HG03354 (cell line): ENCODE data around the gene SUSD4.
"Not testable (repeated sequence)": the region's sequence is repeated elsewhere in the genome, so short reads cannot be mapped to it uniquely, and the experiment has no call there.

Experiments used
- ATAC-seq: cut with Tn5 transposase; IDR thresholded peaks from one replicate; pipeline ENCODE4 v1.9.1; 2021; ENCODE audit warnings: mild to moderate bottlenecking; ENCODE audit not compliant: unreplicated experiment, poor library complexity, severe bottlenecking

SUSD4 gene

GRCh38 chr1:223308136-223308535 is 55.8 kb downstream of the SUSD4 start:
- ATAC-seq = no peak

- ATAC-seq = no peak
Measured at GRCh38 chr1:223307544-223307943, 56.4 kb downstream of the SUSD4 start.

- no peak for ATAC-seq
Measured at GRCh38 chr1:223304931-223305330, 59.0 kb downstream of the SUSD4 start.

GRCh38 chr1:223301371-223301770 is 62.6 kb downstream of the SUSD4 start:
- ATAC-seq = no peak

GRCh38 chr1:223299553-223299952 is 64.4 kb downstream of the SUSD4 start:
- ATAC-seq = no peak

GRCh38 chr1:223298701-223299100 is 65.3 kb downstream of the SUSD4 start:
- no peak for ATAC-seq

- no peak for ATAC-seq
Measured at GRCh38 chr1:223297800-223298199, 66.2 kb downstream of the SUSD4 start.

- no peak for ATAC-seq
Measured at GRCh38 chr1:223291796-223292195, 72.2 kb downstream of the SUSD4 start.

GRCh38 chr1:223290397-223290796 is 73.6 kb downstream of the SUSD4 start:
- no peak for ATAC-seq

- no peak for ATAC-seq
Measured at GRCh38 chr1:223289621-223290020, 74.4 kb downstream of the SUSD4 start.

- ATAC-seq = no peak
Measured at GRCh38 chr1:223288826-223289225, 75.2 kb downstream of the SUSD4 start.

GRCh38 chr1:223285452-223285851 is 78.5 kb downstream of the SUSD4 start:
- no peak for ATAC-seq

- not testable (repeated sequence) for ATAC-seq
Measured at GRCh38 chr1:223283697-223284096, 80.3 kb downstream of the SUSD4 start.

- ATAC-seq = not testable (repeated sequence)
Measured at GRCh38 chr1:223278311-223278710, 85.7 kb downstream of the SUSD4 start.

- ATAC-seq = no peak
Measured at GRCh38 chr1:223276029-223276428, 87.9 kb downstream of the SUSD4 start.

- ATAC-seq = no peak
Measured at GRCh38 chr1:223273511-223273910, 90.5 kb downstream of the SUSD4 start.

GRCh38 chr1:223271085-223271781 is 92.7 kb downstream of the SUSD4 start:
- ATAC-seq = no peak

- no peak for ATAC-seq
Measured at GRCh38 chr1:223270155-223270554, 93.8 kb downstream of the SUSD4 start.

GRCh38 chr1:223269006-223269405 is 95.0 kb downstream of the SUSD4 start:
- no peak for ATAC-seq

GRCh38 chr1:223266632-223267172 is 97.3 kb downstream of the SUSD4 start:
- no peak for ATAC-seq

GRCh38 chr1:223264983-223265908 is 98.7 kb downstream of the SUSD4 start:
- ATAC-seq = no peak
